ENCODE measurements around the gene THRA.

The THRA gene

DNA sequence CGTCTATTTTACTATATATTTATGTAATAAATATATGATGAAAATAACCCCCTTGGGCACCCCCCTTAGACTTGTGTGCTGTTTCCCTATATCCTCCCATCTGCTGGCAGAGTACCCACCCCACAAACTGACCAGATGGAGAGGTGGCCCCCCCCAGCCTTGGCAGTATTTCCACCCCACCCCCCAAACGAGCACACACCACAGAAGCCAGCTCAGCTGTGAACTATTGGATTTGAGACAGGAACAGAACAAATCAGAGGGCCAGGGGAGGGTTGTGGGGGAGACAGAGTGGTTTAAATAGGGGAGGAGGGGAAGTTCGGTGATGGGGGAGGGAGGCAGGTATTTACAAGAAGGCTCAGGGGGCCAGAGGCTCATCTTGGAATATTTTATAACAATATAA lies 29.8 kb downstream of the THRA start:
- Histone ChIP-seq H3K4me1 (ENCODE audit: control insufficient read depth in 5 of 5, insufficient read depth in 5 of 5, low read length in 5 of 5) (peaks cover 23 to 54% (median 51%) of the 10 kb centered on the region in 5 donors), H3K27ac (ENCODE audit: low read depth, low read length) (peak overlapping the region; percentile 61), H3K27me3 (ENCODE audit: control insufficient read depth in 5 of 5, insufficient read depth in 4 of 5, low read length in 5 of 5) (no peaks in the 10 kb centered on the region), H3K4me3 (ENCODE audit: low read depth in 1 of 5, low read length in 5 of 5) (no peak overlapping the region), H3K36me3 (ENCODE audit: control insufficient read depth in 5 of 5, insufficient read depth in 5 of 5, low read length in 5 of 5) (peaks cover 0 to 92% (median 86%) of the 10 kb centered on the region in 5 donors), H3K9me3 (ENCODE audit: control insufficient read depth in 5 of 5, low read length in 5 of 5) (no peaks in the 10 kb centered on the region), H3K9ac (ENCODE audit: low read length in 5 of 5) (no peak overlapping the region)

DNA sequence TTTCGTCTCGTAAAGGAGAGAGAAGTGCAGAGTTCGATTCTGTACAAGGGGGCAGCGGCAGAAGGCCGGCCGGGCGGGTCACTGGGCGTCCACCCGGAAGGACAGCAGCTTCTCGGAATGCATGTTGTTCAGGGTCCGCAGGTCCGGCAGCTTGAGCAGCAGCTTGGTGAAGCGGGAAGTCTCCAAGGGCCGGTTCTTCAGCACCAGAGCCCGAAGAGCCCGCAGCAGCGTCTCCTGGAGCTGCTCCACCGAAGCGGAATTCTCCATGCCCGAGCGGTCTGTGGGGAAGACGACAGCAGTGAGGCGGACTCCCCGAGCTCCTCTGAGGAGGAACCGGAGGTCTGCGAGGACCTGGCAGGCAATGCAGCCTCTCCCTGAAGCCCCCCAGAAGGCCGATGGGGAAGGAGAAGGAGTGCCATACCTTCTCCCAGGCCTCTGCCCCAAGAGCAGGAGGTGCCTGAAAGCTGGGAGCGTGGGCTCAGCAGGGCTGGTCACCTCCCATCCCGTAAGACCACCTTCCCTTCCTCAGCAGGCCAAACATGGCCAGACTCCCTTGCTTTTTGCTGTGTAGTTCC lies 30.3 kb downstream of the THRA start:
- Histone ChIP-seq H3K4me3 (ENCODE audit: low read depth in 1 of 5, low read length in 5 of 5) (peak overlapping the region in 2 of 5 donors; percentile 6 to 38), H3K9ac (ENCODE audit: low read length in 5 of 5) (peak overlapping the region in 2 of 5 donors; percentile 21 to 23), H3K4me1 (ENCODE audit: control insufficient read depth in 5 of 5, insufficient read depth in 5 of 5, low read length in 5 of 5) (peaks cover 28 to 59% (median 56%) of the 10 kb centered on the region in 5 donors), H3K27ac (ENCODE audit: low read depth, low read length) (peak overlapping the region; percentile 61), H3K36me3 (ENCODE audit: control insufficient read depth in 5 of 5, insufficient read depth in 5 of 5, low read length in 5 of 5) (peaks cover 0 to 92% (median 83%) of the 10 kb centered on the region in 5 donors), H3K9me3 (ENCODE audit: control insufficient read depth in 5 of 5, low read length in 5 of 5) (no peaks in the 10 kb centered on the region), H3K27me3 (ENCODE audit: control insufficient read depth in 5 of 5, insufficient read depth in 4 of 5, low read length in 5 of 5) (no peaks in the 10 kb centered on the region)

DNA sequence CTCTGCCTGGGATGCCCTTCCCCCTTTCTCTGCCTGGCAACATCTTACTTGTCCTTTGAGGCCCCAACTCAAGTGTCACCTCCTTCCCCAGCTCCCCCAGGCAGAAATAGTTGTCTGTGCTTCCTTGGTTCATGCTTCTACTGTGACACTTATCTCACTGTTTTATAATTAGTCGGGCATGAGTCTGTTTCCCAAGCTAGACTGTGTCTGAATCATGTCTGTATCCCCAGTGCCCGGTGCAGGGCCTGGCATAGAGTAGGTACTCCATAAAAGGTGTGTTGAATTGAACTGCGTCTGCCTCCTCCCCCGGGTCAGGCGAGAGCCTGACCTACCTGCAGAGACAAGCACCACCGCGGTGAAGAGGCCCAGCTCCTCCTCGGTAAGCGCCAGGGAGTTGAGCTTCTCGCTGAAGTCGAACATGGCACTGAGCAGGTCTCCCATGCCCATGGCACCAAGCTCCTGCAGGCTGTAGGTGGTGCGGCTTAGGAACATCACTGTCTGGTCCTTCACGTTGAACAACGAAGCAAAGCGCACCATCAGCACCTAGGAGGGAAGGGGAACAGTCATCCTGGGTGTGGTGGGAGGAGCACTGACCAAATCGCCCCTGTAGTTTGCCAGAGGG lies 30.9 kb downstream of the THRA start:
- H3K9me3 ChIP-seq (ENCODE audit: control insufficient read depth in 5 of 5, low read length in 5 of 5): no peaks in the 10 kb centered on the region
- peak overlapping the region in 2 of 5 donors; percentile 6 to 38 for H3K4me3 ChIP-seq (ENCODE audit: low read depth in 1 of 5, low read length in 5 of 5)
- no peaks in the 10 kb centered on the region for H3K27me3 ChIP-seq (ENCODE audit: control insufficient read depth in 5 of 5, insufficient read depth in 4 of 5, low read length in 5 of 5)
- H3K9ac ChIP-seq (ENCODE audit: low read length in 5 of 5): peak overlapping the region in 2 of 5 donors; percentile 21 to 23
- peak overlapping the region; percentile 95 for H3K27ac ChIP-seq (ENCODE audit: low read depth, low read length)
- peaks cover 30 to 65% (median 62%) of the 10 kb centered on the region in 5 donors for H3K4me1 ChIP-seq (ENCODE audit: control insufficient read depth in 5 of 5, insufficient read depth in 5 of 5, low read length in 5 of 5)
- peaks cover 0 to 87% (median 78%) of the 10 kb centered on the region in 5 donors for H3K36me3 ChIP-seq (ENCODE audit: control insufficient read depth in 5 of 5, insufficient read depth in 5 of 5, low read length in 5 of 5)

DNA sequence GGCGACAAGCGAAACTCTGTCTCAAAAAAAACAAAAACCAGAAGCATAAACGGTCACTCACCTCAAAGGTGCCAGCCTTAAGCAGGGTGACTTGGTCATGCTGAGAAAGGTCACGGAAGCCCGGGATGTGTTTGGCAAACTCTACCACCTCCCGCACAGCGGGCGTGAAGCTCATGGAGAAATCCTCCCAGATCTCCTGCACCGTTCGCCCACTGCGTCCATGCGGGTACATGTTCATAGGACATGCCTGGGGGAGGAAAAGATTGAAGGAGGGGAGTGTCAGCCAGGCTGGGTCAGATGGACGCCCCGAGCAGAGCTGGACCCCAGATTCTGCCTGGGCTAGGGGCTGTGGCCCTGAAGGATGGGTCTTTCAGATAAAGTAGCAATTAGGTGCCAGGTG lies 32.1 kb downstream of the THRA start:
- no peaks in the 10 kb centered on the region for H3K9me3 ChIP-seq (ENCODE audit: control insufficient read depth in 5 of 5, low read length in 5 of 5)
- H3K36me3 ChIP-seq (ENCODE audit: control insufficient read depth in 5 of 5, insufficient read depth in 5 of 5, low read length in 5 of 5): peaks cover 0 to 76% (median 67%) of the 10 kb centered on the region in 5 donors
- no peak overlapping the region for H3K4me3 ChIP-seq (ENCODE audit: low read depth in 1 of 5, low read length in 5 of 5)
- H3K27ac ChIP-seq (ENCODE audit: low read depth, low read length): peak overlapping the region; percentile 95
- no peaks in the 10 kb centered on the region for H3K27me3 ChIP-seq (ENCODE audit: control insufficient read depth in 5 of 5, insufficient read depth in 4 of 5, low read length in 5 of 5)
- peaks cover 30 to 72% (median 65%) of the 10 kb centered on the region in 5 donors for H3K4me1 ChIP-seq (ENCODE audit: control insufficient read depth in 5 of 5, insufficient read depth in 5 of 5, low read length in 5 of 5)
- H3K9ac ChIP-seq (ENCODE audit: low read length in 5 of 5): peak overlapping the region in 1 of 5 donors; percentile 25

DNA sequence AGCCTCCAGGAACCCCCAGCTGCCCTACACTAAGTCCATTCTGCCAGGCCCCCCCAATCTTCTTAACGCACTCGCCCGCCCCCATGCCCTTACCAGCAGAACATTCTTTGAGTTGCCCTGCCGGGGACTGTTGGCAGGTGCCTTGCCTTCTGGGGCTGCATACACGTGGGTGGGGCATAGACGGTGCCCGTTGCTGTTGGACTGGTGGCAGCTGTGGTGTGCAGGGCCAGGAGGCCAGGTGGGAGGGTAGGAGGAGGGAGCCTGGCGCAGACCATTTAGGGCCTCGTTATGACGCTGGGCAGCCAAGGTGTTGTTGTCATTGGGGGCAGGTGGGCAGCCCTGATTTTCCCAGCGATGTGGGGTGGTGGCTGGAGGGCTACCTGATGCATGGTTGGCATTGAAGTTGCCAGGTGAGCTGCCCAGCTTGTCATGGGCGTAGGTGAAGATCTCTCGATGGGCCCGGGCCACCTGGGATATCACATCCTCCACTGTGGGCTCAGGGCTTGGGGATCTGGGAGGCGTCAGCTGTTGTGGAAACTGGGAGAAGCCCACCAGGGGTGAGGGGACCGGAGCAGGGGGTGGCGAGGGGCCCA lies 32.7 kb downstream of the THRA start:
- H3K9ac ChIP-seq (ENCODE audit: low read length in 5 of 5): peak overlapping the region in 2 of 5 donors; percentile 0 to 25
- H3K27ac ChIP-seq (ENCODE audit: low read depth, low read length): peak overlapping the region; percentile 95
- peaks cover 0 to 70% (median 62%) of the 10 kb centered on the region in 5 donors for H3K36me3 ChIP-seq (ENCODE audit: control insufficient read depth in 5 of 5, insufficient read depth in 5 of 5, low read length in 5 of 5)
- H3K27me3 ChIP-seq (ENCODE audit: control insufficient read depth in 5 of 5, insufficient read depth in 4 of 5, low read length in 5 of 5): peaks cover 0 to under 1% (median 0%) of the 10 kb centered on the region in 5 donors
- H3K4me3 ChIP-seq (ENCODE audit: low read depth in 1 of 5, low read length in 5 of 5): peak overlapping the region in 1 of 5 donors; percentile 24
- H3K4me1 ChIP-seq (ENCODE audit: control insufficient read depth in 5 of 5, insufficient read depth in 5 of 5, low read length in 5 of 5): peaks cover 30 to 78% (median 69%) of the 10 kb centered on the region in 5 donors
- no peaks in the 10 kb centered on the region for H3K9me3 ChIP-seq (ENCODE audit: control insufficient read depth in 5 of 5, low read length in 5 of 5)

DNA sequence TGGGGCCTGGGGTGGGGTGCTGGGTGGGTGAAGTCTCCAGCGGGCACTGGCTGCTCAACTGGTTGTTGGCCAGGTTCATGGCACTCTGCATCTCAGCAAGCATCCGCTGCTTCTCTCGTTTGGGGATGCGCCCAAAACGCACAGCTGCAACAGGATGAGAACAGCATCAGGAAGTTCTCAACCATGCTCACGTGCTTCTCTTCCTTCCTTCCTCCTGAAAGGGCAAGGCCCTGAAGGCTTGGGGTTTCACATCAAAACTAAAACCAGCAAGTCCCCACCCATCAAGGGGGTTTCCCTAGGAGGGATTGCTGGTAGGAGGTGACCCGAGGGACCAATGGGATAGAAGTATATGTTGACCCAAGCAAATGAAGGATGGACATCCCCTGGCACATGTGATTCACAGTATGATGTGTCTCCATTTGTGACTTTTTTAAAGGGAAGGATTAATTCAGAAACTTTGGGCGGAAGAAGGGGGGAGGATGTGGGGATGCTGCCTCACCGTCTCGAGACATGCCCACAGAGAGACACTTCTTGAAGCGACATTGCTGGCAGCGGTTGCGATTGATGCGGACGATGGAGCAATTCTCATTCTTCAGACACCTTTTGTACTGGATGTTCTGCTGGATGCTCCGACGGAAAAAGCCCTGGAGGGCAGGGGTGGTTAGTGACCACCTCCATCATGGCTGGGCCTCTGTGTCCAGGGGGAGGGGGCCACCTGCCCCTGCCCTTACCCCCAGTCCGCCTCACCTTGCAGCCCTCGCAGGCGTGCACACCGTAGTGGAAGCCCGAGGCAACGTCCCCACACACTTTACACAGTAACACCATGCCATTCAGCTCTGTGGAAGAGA lies 33.4 kb downstream of the THRA start:
- peak overlapping the region; percentile 11 to 92 (median 55) for H3K4me3 ChIP-seq (ENCODE audit: low read depth in 1 of 5, low read length in 5 of 5)
- H3K9me3 ChIP-seq (ENCODE audit: control insufficient read depth in 5 of 5, low read length in 5 of 5): no peaks in the 10 kb centered on the region
- peaks cover 0 to 7% (median 0%) of the 10 kb centered on the region in 5 donors for H3K27me3 ChIP-seq (ENCODE audit: control insufficient read depth in 5 of 5, insufficient read depth in 4 of 5, low read length in 5 of 5)
- H3K4me1 ChIP-seq (ENCODE audit: control insufficient read depth in 5 of 5, insufficient read depth in 5 of 5, low read length in 5 of 5): peaks cover 37 to 84% (median 74%) of the 10 kb centered on the region in 5 donors
- peaks cover 0 to 64% (median 60%) of the 10 kb centered on the region in 5 donors for H3K36me3 ChIP-seq (ENCODE audit: control insufficient read depth in 5 of 5, insufficient read depth in 5 of 5, low read length in 5 of 5)
- H3K9ac ChIP-seq (ENCODE audit: low read length in 5 of 5): peak overlapping the region in 4 of 5 donors; percentile 1 to 59 (median 28)
- peak overlapping the region; percentile 95 for H3K27ac ChIP-seq (ENCODE audit: low read depth, low read length)

DNA sequence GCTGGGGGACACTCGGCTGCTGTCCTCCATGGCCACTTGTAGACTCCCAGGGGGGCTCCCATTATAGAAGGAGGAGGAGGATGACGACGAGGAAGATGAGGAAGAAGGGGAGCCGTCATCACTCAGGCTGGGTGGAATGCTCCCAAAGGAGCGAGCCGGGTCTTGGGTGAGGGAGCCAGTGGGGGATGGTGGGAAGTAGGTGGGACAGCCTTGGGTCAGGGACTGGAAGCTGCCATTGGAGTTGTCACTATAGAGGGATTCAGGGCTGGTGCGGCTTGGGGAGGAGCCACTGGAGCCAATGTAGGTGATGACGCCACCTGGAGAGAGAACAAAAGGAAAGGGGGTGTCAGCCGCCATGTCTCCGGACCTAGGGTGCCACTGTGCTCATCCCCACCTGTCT lies 34.3 kb downstream of the THRA start:
- H3K4me1 ChIP-seq (ENCODE audit: control insufficient read depth in 5 of 5, insufficient read depth in 5 of 5, low read length in 5 of 5): peaks cover 39 to 88% (median 82%) of the 10 kb centered on the region in 5 donors
- no peaks in the 10 kb centered on the region for H3K9me3 ChIP-seq (ENCODE audit: control insufficient read depth in 5 of 5, low read length in 5 of 5)
- H3K36me3 ChIP-seq (ENCODE audit: control insufficient read depth in 5 of 5, insufficient read depth in 5 of 5, low read length in 5 of 5): peaks cover 0 to 56% (median 54%) of the 10 kb centered on the region in 5 donors
- peak overlapping the region; percentile 55 to 100 (median 77) for H3K4me3 ChIP-seq (ENCODE audit: low read depth in 1 of 5, low read length in 5 of 5)
- peak overlapping the region; percentile 95 for H3K27ac ChIP-seq (ENCODE audit: low read depth, low read length)
- peak overlapping the region in 4 of 5 donors; percentile 49 to 81 (median 53) for H3K9ac ChIP-seq (ENCODE audit: low read length in 5 of 5)
- H3K27me3 ChIP-seq (ENCODE audit: control insufficient read depth in 5 of 5, insufficient read depth in 4 of 5, low read length in 5 of 5): peaks cover 0 to 8% (median 0%) of the 10 kb centered on the region in 5 donors

DNA sequence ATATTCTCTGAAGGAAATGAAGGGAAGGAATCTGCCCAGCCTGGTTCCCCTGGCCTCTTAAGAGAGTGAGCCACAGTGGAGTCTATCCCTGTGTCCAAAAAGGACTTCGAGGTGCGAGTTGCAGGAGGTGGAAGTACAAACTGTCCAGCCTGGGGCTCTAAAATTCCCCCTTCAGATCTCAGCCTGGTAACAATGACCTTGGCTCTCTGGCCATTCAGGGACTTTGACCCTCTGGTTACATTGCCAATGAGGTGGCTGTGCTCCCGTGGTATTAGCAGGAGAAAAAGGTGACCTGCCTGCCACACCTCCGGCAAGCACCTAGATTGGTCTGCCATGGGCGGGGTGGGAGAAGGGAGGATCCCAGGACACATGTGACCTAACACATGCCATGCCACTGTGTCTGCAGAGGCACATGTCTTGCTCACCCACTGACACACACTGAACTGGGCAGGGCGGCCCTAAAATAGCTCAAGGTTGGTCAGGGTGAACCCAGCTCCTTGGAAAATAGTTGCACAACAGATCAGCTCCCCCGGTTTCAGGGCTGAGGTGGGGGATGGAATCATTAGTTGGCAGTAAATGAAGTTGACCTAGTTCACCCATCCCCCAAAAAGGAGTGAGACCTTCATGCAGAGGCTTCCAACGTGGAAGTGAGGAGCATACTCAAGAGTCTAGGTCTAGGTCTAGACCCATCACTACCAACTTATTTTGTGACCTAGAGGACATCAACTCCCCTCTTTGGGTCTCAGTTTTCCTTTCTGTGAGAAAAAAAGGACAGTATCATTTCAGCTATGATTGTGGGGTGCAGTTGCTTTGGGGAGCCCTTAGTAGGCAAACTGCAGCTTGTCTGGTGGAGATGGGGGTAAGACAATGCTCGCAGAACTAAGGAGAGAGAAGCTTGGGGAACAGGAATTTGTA lies 35.4 kb downstream of the THRA start:
- H3K9me3 ChIP-seq (ENCODE audit: control insufficient read depth in 5 of 5, low read length in 5 of 5): no peaks in the 10 kb centered on the region
- H3K4me1 ChIP-seq (ENCODE audit: control insufficient read depth in 5 of 5, insufficient read depth in 5 of 5, low read length in 5 of 5): peaks cover 43 to 92% (median 81%) of the 10 kb centered on the region in 5 donors
- peaks cover 0 to 50% (median 48%) of the 10 kb centered on the region in 5 donors for H3K36me3 ChIP-seq (ENCODE audit: control insufficient read depth in 5 of 5, insufficient read depth in 5 of 5, low read length in 5 of 5)
- H3K27ac ChIP-seq (ENCODE audit: low read depth, low read length): peak overlapping the region; percentile 95
- H3K4me3 ChIP-seq (ENCODE audit: low read depth in 1 of 5, low read length in 5 of 5): peak overlapping the region; percentile 55 to 100 (median 77)
- peak overlapping the region; percentile 49 to 81 (median 56) for H3K9ac ChIP-seq (ENCODE audit: low read length in 5 of 5)
- peaks cover 0 to 8% (median 0%) of the 10 kb centered on the region in 5 donors for H3K27me3 ChIP-seq (ENCODE audit: control insufficient read depth in 5 of 5, insufficient read depth in 4 of 5, low read length in 5 of 5)

Measured in subcutaneous abdominal adipose tissue (tissue), 5 donors.